HL-60 (cell line): Measurements from ENCODE around the gene CELSR2.

Source experiments
- DNase-seq, 2 experiments: peaks; one replicate each; pipeline ENCODE4 v3.0.0-alpha.2; 2010 to 2020; ENCODE audit warnings: low read depth in 1 of 2, low spot score in 1 of 2
- H3K27ac ChIP-seq: fragments of 250-450 bp; sonication (Bioruptor Pico); replicated peaks from 2 replicates; pipeline ENCODE4 v1.5.1; 2020; ENCODE audit warnings: mild to moderate bottlenecking, moderate library complexity
- H3K27me3 ChIP-seq: fragments of 250-450 bp; sonication (Bioruptor Pico); 2 replicates; pipeline ENCODE4 v1.5.1; 2021; ENCODE audit warnings: mild to moderate bottlenecking, moderate library complexity; ENCODE audit not compliant: insufficient read depth, poor library complexity, severe bottlenecking
- H3K4me3 ChIP-seq: replicated peaks from 2 replicates; pipeline ENCODE4 v1.5.1; 2011; ENCODE audit warnings: mild to moderate bottlenecking, control low read depth, low read length; ENCODE audit not compliant: insufficient read depth
- GABPA ChIP-seq: IDR thresholded peaks from 2 replicates; pipeline ENCODE4 v1.6.1; 2012; ENCODE audit warnings: low read depth
- POLR2AphosphoS5 ChIP-seq: IDR thresholded peaks from 2 replicates; pipeline ENCODE4 v1.6.1; 2012; ENCODE audit warnings: low read depth
- SPI1 ChIP-seq: IDR thresholded peaks from 2 replicates; pipeline ENCODE4 v1.6.1; 2012; ENCODE audit warnings: low read depth, mild to moderate bottlenecking, borderline replicate concordance
- TF ChIP-seq, protein P1 (sequence below): IDR thresholded peaks from one replicate; pipeline ENCODE4 v1.5.1; 2011; ENCODE audit warnings: low read length, control low read depth, inconsistent platforms; ENCODE audit not compliant: insufficient read depth
- TF ChIP-seq, protein P2 (sequence below): IDR thresholded peaks from 2 replicates; pipeline ENCODE4 v1.6.1; 2012; ENCODE audit warnings: low read depth; ENCODE audit not compliant: insufficient replicate concordance

Gene CELSR2

DNA sequence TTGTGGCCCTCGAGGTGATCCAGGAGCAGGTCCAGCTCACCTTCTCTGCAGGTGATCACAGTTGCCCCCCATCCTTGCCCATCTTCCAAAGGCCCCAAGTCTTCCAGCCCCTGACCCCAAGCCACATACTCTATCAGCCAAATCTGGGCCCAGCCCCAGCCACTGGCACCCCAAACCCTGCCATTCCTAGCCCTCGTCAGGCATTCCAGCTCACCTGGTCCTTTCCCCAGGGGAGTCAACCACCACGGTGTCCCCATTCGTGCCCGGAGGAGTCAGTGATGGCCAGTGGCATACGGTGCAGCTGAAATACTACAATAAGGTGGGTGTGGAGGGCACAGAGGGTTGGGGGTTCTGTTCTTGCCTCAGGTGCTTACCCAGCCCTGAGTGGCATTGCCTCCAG is 12.2 kb downstream of the CELSR2 start:
- no peak overlapping the region for H3K27ac ChIP-seq
- DNase-seq = no peak
- no peak for TF ChIP-seq POLR2AphosphoS5
- TF ChIP-seq, protein P1, sequence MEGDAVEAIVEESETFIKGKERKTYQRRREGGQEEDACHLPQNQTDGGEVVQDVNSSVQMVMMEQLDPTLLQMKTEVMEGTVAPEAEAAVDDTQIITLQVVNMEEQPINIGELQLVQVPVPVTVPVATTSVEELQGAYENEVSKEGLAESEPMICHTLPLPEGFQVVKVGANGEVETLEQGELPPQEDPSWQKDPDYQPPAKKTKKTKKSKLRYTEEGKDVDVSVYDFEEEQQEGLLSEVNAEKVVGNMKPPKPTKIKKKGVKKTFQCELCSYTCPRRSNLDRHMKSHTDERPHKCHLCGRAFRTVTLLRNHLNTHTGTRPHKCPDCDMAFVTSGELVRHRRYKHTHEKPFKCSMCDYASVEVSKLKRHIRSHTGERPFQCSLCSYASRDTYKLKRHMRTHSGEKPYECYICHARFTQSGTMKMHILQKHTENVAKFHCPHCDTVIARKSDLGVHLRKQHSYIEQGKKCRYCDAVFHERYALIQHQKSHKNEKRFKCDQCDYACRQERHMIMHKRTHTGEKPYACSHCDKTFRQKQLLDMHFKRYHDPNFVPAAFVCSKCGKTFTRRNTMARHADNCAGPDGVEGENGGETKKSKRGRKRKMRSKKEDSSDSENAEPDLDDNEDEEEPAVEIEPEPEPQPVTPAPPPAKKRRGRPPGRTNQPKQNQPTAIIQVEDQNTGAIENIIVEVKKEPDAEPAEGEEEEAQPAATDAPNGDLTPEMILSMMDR = no peak
- no peak for TF ChIP-seq GABPA
- no peak for TF ChIP-seq SPI1
- TF ChIP-seq, protein P2, sequence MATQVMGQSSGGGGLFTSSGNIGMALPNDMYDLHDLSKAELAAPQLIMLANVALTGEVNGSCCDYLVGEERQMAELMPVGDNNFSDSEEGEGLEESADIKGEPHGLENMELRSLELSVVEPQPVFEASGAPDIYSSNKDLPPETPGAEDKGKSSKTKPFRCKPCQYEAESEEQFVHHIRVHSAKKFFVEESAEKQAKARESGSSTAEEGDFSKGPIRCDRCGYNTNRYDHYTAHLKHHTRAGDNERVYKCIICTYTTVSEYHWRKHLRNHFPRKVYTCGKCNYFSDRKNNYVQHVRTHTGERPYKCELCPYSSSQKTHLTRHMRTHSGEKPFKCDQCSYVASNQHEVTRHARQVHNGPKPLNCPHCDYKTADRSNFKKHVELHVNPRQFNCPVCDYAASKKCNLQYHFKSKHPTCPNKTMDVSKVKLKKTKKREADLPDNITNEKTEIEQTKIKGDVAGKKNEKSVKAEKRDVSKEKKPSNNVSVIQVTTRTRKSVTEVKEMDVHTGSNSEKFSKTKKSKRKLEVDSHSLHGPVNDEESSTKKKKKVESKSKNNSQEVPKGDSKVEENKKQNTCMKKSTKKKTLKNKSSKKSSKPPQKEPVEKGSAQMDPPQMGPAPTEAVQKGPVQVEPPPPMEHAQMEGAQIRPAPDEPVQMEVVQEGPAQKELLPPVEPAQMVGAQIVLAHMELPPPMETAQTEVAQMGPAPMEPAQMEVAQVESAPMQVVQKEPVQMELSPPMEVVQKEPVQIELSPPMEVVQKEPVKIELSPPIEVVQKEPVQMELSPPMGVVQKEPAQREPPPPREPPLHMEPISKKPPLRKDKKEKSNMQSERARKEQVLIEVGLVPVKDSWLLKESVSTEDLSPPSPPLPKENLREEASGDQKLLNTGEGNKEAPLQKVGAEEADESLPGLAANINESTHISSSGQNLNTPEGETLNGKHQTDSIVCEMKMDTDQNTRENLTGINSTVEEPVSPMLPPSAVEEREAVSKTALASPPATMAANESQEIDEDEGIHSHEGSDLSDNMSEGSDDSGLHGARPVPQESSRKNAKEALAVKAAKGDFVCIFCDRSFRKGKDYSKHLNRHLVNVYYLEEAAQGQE = no peak
- H3K27me3 ChIP-seq = no peaks in the 10 kb centered on the region
- no peak overlapping the region for H3K4me3 ChIP-seq

DNA sequence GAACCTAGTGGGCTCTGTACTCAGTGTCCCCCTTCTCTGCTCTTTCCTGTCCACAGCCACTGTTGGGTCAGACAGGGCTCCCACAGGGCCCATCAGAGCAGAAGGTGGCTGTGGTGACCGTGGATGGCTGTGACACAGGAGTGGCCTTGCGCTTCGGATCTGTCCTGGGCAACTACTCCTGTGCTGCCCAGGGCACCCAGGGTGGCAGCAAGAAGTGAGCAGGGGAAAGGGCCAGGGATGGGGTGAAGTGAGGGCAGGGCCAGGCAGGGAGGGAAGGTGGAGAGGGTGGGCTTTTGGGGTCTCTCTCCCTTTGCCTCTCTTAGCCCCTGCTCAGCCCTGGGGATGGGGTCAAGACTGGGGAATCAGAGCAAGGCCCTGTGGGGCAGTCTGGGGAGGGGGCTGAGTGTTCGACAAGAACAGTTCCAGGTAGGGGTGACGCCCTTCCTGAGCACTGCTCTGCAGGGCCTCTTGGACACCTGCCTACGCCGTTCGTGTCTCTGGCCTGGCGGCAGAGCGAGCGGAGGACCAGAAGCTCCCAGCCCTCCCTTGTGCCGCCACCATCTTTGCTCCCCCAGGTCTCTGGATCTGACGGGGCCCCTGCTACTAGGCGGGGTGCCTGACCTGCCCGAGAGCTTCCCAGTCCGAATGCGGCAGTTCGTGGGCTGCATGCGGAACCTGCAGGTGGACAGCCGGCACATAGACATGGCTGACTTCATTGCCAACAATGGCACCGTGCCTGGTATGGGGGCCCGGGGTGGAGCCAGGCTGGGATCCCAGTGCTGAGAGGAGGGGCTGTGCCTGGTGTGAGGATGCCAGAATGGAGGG is 13.1 kb downstream of the CELSR2 start:
- TF ChIP-seq SPI1 (no peak), GABPA (no peak), POLR2AphosphoS5 (no peak)
- TF ChIP-seq, protein P1 = no peak
- TF ChIP-seq, protein P2 = no peak
- Histone ChIP-seq H3K27ac (no peak overlapping the region), H3K4me3 (no peak overlapping the region), H3K27me3 (no peaks in the 10 kb centered on the region)
- DNase-seq = no peak

DNA sequence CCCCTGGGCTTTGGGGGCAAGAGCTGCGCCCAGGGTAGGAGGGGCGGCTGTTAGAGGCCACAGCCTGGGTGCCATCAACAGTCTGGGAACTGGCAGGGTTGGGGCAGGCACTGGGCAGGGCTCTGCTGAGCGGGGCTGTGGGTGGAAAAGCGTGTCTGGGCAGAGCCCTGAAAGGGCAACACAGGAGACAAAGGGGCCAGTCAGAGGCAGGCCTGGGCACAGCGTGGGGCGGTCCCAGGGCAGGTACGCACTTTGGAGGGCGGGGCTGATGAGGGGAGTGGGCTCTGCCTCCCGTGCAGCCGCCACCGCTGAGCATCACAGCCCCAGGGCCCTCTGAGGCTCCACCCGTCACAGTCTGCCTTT is 13.9 kb downstream of the CELSR2 start:
- Histone ChIP-seq H3K4me3 (no peak overlapping the region), H3K27ac (no peak overlapping the region), H3K27me3 (no peaks in the 10 kb centered on the region)
- DNase-seq = no peak
- TF ChIP-seq, protein P2 = no peak
- TF ChIP-seq POLR2AphosphoS5 (no peak), SPI1 (no peak), GABPA (no peak)
- TF ChIP-seq, protein P1 = no peak
